WTC11 (cell line): ENCODE data around the gene SSB.

ENCODE experiments used
- AR ChIP-seq: fragments of 250-450 bp; sonication (Bioruptor Pico); IDR thresholded peaks from 2 replicates; pipeline ENCODE4 v1.9.0; 2021; ENCODE audit warnings: mild to moderate bottlenecking
- ATF1 ChIP-seq: sonication (generic); formaldehyde crosslinking; IDR thresholded peaks from 2 replicates; pipeline ENCODE4 v1.8.1; 2023; ENCODE audit warnings: mild to moderate bottlenecking, moderate library complexity, missing genetic modification reagents
- ATF2 ChIP-seq: sonication (generic); formaldehyde crosslinking; IDR thresholded peaks from 2 replicates; pipeline ENCODE4 v1.8.1; 2022; ENCODE audit warnings: low read depth, missing genetic modification reagents, borderline replicate concordance
- CTCF ChIP-seq: fragments of 200-600 bp; IDR thresholded peaks from 2 replicates; pipeline ENCODE4 v1.8.0; 2022; ENCODE audit warnings: antibody characterized with exemption
- GABPB1 ChIP-seq: sonication (generic); formaldehyde crosslinking; IDR thresholded peaks from 2 replicates; pipeline ENCODE4 v1.8.1; 2023; ENCODE audit warnings: mild to moderate bottlenecking, missing genetic modification reagents
- IRF2 ChIP-seq: sonication (generic); formaldehyde crosslinking; IDR thresholded peaks from 2 replicates; pipeline ENCODE4 v1.8.0; 2022; ENCODE audit warnings: low read depth, missing genetic modification reagents, borderline replicate concordance
- ZMAT4 ChIP-seq: fragments of 250-450 bp; sonication (Bioruptor Pico); IDR thresholded peaks from 2 replicates; pipeline ENCODE4 v1.9.0; 2021; ENCODE audit warnings: mild to moderate bottlenecking
- ZNF121 ChIP-seq: sonication (generic); formaldehyde crosslinking; IDR thresholded peaks from 2 replicates; pipeline ENCODE4 v1.8.0; 2023; ENCODE audit warnings: missing genetic modification reagents
- ZNF423 ChIP-seq: fragments of 250-450 bp; sonication (Bioruptor Pico); IDR thresholded peaks from 2 replicates; pipeline ENCODE4 v2.1.2; 2022; ENCODE audit warnings: mild to moderate bottlenecking, moderate library complexity

- TF ChIP-seq ATF2 (CRISPR knock-in tag) (no peak), GABPB1 (no peak), CTCF (no peak), ZMAT4 (CRISPR knock-in tag) (no peak), ZNF423 (CRISPR knock-in tag) (no peak), ZNF121 (CRISPR knock-in tag) (no peak), AR (CRISPR knock-in tag) (no peak), ATF1 (no peak), IRF2 (CRISPR knock-in tag) (no peak)
Measured at GRCh38 chr2:169849710-169850109, 51.0 kb downstream of the SSB start.
